T-helper 17 cell (primary cell): ENCODE results near the gene EML1. TPM values are rescaled to one million over a fixed set of nuclear protein-coding genes. Genes with fewer than 3 reads are reported as not detected.
A peak's percentile ranks its signal among the peaks of the same experiment; 100 is the strongest.

Source experiments
- ATAC-seq: fragments of 150-1000 bp; cut with Tn5 transposase; 2 replicates; pipeline ENCODE4 v1.10.0; 2021; ENCODE audit warnings: mild to moderate bottlenecking, moderate library complexity
- DNase-seq, 3 donors: peaks; one replicate each; pipeline versions ENCODE4 v3.0.0 to v3.0.0-alpha.2; 2020 to 2021
- H3K9me3 ChIP-seq: one replicate; pipeline ENCODE4 v1.7.0; 2013; ENCODE audit warnings: low read length, mild to moderate bottlenecking; ENCODE audit not compliant: control insufficient read depth, poor library complexity, severe bottlenecking
- H3K27ac Mint-ChIP-seq: one replicate; pipeline ENCODE4 v1.8.0; 2022; ENCODE audit warnings: mild to moderate bottlenecking, moderate library complexity, mixed read lengths
- H3K27me3 Mint-ChIP-seq: one replicate; pipeline ENCODE4 v1.8.0; 2022; ENCODE audit warnings: mixed read lengths
- H3K36me3 Mint-ChIP-seq: one replicate; pipeline ENCODE4 v1.8.0; 2022; ENCODE audit warnings: low read depth, mixed read lengths
- H3K4me1 Mint-ChIP-seq: one replicate; pipeline ENCODE4 v1.8.0; 2022; ENCODE audit warnings: mild to moderate bottlenecking, mixed read lengths
- H3K4me3 Mint-ChIP-seq: one replicate; pipeline ENCODE4 v1.8.0; 2022; ENCODE audit warnings: mild to moderate bottlenecking, moderate library complexity, mixed read lengths
- total RNA-seq, 4 donors: library from RNA in 2 of 4; stranded (reverse) in 2 of 4; gene quantifications; one replicate each; pipeline ENCODE4 v1.2.3 and lab custom pipeline; 2022 to 2026

EML1 gene
- total RNA-seq, 2 donors from 2014 or later, result 0.27 TPM; not detected in 1

DNA sequence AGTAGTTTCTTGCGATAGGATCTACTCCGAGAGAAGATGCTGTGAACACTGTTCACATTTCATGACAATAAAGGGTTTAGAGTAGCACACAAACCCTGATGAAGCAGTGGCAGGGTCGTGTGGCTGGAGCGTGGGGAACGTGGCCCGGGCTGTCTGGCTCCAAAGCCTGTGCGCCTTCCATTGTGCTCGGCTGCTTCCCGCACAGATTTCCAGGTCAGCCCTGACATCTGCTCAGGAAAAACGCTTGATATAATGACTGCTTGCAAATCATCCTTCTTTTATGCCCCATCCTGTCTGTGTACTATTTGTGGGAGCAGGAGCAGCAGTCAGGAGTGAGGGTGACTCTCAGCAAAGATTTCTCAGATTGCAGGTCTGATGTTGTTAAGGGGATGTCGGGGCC is 78.6 kb downstream of the EML1 start:
- Mint-ChIP-seq H3K27me3 (peaks cover 86% of the 10 kb centered on the region), H3K4me3 (no peak overlapping the region), H3K4me1 (no peaks in the 10 kb centered on the region), H3K36me3 (no peaks in the 10 kb centered on the region), H3K27ac (no peak overlapping the region)
- ATAC-seq, result no peak
- H3K9me3 ChIP-seq, result no peaks in the 10 kb centered on the region
- no peak for DNase-seq

DNA sequence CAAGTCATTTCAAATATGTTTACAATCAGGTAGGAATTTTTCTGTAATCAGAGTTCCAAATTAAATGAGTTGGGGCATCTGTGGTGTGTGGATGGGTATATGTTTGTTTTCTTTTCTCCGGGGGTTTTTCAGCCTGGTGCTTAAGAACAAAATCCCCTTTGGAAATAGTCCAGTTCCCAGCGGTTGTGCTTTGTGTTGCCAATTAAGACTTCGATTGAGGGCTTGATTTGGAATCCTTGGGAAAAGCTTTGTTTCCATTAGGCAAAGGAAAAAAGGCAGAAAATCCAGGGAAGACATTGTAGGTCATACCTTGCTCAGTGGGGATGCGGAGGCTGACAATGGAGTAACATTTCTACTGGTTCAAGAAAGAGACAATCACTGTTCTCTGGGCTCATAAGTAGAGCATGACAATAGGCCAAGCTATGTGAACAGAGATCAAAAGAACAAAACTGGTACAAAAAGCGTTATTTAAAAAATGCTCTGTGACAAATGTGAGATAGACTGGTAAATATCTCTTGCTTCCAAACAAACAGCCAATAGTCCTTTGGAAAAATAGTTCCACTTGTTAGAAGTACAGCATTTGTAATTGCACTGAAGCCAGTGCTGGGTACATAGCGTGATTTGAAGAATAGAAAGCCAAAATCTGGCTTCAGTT is 79.7 kb downstream of the EML1 start:
- no peak for ATAC-seq
- Mint-ChIP-seq H3K27ac (no peak overlapping the region), H3K27me3 (peaks cover 88% of the 10 kb centered on the region)

DNA sequence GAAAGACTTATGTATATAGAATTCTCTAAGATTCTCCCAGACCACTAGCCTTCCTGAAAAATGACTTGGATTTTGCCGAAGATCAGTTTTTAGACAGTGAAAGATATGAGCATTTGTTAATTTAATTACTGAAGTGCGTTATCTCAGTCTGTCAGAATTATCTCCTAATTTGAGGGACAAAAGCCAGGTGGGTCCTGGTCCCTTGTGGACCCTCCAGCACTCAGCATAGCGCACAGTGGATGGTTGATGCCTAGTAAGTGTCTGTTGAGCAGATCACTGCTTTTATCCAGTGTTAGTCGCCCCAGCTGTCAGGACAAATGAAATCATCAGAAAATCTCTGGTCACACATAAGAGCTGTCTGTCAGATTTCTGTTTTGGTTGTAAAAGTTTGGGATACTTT is 80.4 kb downstream of the EML1 start:
- Mint-ChIP-seq H3K4me1 (no peaks in the 10 kb centered on the region), H3K4me3 (no peak overlapping the region), H3K27ac (no peak overlapping the region), H3K27me3 (peaks cover 87% of the 10 kb centered on the region), H3K36me3 (no peaks in the 10 kb centered on the region)
- H3K9me3 ChIP-seq, result no peaks in the 10 kb centered on the region
- no peak for DNase-seq
- no peak for ATAC-seq

More for the DNA sequence above, 79.7 kb downstream of the EML1 start:
- DNase-seq, result no peak
- H3K4me3 Mint-ChIP-seq, result no peak overlapping the region
- H3K4me1 Mint-ChIP-seq, result no peaks in the 10 kb centered on the region
- no peaks in the 10 kb centered on the region for H3K36me3 Mint-ChIP-seq
- no peaks in the 10 kb centered on the region for H3K9me3 ChIP-seq

DNA sequence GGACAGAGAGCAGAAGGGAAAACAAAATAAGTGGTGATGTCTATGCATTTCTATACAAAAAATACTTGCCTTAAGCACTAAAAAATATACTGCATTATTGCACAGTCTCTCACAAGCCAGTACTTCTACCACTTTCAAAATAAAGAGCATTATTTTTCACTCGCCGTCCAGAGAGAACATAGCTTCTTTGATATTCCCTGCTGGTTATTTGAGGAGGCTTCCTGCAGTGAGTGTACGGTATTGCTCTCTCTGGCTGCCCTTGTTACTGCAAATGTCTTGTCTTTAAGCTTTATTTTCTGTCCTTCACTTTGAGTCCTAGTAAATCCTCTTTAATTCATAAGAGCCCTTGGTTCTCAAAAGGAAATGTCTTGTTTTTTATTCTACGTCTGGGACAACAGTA is 81.1 kb downstream of the EML1 start:
- Mint-ChIP-seq H3K27me3 (peaks cover 81% of the 10 kb centered on the region), H3K27ac (no peak overlapping the region), H3K4me3 (no peak overlapping the region), H3K4me1 (no peaks in the 10 kb centered on the region), H3K36me3 (no peaks in the 10 kb centered on the region)
- ATAC-seq (no peak), DNase-seq (no peak)
- H3K9me3 ChIP-seq, result no peaks in the 10 kb centered on the region

DNA sequence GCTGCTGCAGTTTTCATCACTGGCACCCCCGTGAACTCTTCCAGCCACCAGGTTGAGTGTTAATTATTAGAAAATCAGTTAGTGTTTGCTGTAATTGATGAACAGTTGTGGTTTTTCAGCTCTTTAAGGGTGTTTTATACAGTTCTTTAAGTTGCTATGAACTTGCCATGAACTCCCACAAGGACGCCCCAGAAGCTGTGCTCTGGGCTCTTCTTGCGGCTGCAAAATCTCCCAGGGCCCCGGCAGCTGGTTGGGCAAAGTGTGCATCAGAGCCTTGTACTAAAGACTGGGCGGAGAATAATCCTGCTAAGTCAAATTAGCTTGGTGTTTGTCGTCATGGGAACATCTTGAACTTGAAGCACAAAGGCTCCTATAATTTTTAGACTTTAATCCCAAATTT is 82.2 kb downstream of the EML1 start:
- no peak for DNase-seq
- no peaks in the 10 kb centered on the region for H3K9me3 ChIP-seq
- H3K4me1 Mint-ChIP-seq, result no peaks in the 10 kb centered on the region
- no peaks in the 10 kb centered on the region for H3K36me3 Mint-ChIP-seq
- H3K4me3 Mint-ChIP-seq, result no peak overlapping the region
- peaks cover 80% of the 10 kb centered on the region for H3K27me3 Mint-ChIP-seq
- ATAC-seq, result no peak
- no peak overlapping the region for H3K27ac Mint-ChIP-seq

DNA sequence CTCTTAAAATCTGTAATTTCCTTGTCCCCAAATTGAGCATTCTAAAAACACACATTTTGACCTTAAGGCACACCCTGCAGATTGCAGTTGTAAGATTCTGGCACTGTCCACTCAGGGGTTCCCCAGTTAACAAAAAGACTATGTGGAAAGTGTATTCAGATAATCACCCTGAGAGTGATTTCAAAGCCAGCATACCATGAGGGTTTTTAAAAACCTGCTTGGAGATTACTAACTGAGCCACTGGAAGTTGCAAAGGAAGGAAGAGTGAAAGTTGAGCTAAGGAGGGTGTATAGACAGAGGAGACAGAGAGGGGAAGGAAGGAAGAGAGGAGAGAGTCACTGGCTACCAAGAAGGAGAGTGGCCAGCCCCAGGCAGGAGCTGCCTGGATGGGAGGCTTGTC is 82.6 kb downstream of the EML1 start:
- Mint-ChIP-seq H3K27ac (no peak overlapping the region), H3K36me3 (no peaks in the 10 kb centered on the region), H3K4me1 (no peaks in the 10 kb centered on the region), H3K27me3 (peaks cover 84% of the 10 kb centered on the region), H3K4me3 (no peak overlapping the region)
- DNase-seq (no peak), ATAC-seq (no peak)
- no peaks in the 10 kb centered on the region for H3K9me3 ChIP-seq

DNA sequence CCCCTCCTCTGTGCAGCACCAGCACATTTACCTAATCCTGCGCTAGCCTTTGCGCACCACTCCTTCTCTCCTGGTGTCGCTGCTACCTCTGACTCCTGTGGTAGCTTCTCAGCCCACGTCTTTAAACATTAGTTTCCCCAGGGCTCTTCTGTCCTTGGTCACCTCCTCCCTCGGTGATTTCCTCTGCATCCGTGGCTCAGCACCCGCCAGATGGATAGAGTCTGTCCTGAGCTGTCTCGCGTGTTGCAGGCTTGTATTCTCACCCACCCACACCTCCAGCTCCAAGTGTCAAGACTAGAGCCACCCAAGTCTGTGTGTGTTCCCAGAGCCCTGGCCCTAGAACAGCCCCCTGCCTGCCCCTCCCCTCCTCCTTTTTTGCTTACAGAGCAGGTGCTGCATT is 83.2 kb downstream of the EML1 start:
- no peak for DNase-seq
- ATAC-seq, result no peak
- H3K36me3 Mint-ChIP-seq, result no peaks in the 10 kb centered on the region
- H3K27ac Mint-ChIP-seq, result no peak overlapping the region
- H3K9me3 ChIP-seq, result no peaks in the 10 kb centered on the region
- H3K4me1 Mint-ChIP-seq, result no peaks in the 10 kb centered on the region
- H3K27me3 Mint-ChIP-seq, result peaks cover 82% of the 10 kb centered on the region
- no peak overlapping the region for H3K4me3 Mint-ChIP-seq

DNA sequence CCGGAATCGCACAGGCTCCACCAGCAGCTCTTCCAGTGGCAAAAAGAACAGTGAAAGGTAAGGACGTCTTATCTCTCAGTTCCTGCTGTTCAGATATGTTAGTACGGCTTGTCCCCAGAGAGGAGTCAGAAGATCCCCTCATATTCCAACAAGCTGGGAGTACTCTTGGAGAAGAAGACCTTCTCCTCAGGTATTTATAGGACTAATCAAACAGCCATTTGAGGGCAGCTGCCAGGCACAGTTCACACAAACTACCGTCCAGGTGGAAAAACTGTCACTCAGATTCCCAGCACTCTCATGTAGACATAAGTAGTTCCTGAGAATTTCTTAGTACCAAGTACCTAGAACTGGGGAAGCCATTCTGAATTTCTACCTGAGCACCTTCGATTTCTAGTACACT is 85.3 kb downstream of the EML1 start:
- Mint-ChIP-seq H3K36me3 (no peaks in the 10 kb centered on the region), H3K4me1 (no peaks in the 10 kb centered on the region), H3K4me3 (no peak overlapping the region), H3K27me3 (peaks cover 63% of the 10 kb centered on the region), H3K27ac (no peak overlapping the region)
- DNase-seq, result no peak
- no peak for ATAC-seq
- H3K9me3 ChIP-seq, result no peaks in the 10 kb centered on the region

DNA sequence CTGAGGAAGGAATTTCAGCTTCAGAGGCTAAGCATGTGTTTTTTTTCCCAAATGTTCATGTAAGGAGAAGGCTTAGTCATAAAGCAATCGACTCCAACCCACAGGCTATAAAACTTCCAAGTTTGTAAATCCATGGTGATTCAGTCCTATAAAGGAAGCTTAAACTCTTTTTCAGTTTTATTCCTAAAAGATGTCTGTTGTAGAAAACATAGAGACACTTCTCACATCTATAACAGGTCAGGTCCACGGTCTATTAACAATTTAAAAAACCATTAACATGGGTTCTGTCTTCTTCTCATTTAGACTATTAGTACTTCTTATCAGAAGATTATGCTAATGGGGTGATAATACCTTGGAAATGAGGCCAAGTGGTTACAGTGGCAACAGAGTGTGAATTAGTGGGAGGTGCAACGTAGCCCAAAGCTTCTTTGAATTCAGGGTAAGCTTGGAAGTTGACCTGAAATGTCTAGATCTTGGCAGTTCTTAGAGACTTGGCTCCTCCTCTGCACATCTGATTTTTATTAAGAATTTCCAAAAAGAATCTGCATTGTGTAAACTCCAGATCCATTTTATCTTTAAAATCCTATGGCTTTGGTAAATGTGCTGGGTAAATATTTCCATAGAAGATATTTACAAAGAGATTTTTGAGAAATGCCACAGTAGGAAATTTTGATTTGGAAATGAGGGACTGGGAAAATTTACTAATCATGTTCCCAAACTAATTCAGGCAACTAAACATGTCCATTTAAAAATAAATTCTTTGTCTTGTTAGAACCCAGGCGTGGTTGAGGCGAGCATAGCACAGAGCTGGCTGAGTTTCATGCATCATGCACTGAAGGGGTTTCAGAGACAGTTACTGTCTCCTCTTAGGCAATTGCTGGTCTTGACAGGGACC is 86.4 kb downstream of the EML1 start:
- H3K9me3 ChIP-seq, result no peaks in the 10 kb centered on the region
- H3K27ac Mint-ChIP-seq, result no peak overlapping the region
- ATAC-seq (no peak), DNase-seq (no peak)
- no peaks in the 10 kb centered on the region for H3K36me3 Mint-ChIP-seq
- H3K4me3 Mint-ChIP-seq, result no peak overlapping the region
- H3K4me1 Mint-ChIP-seq, result no peaks in the 10 kb centered on the region
- H3K27me3 Mint-ChIP-seq, result peaks cover 55% of the 10 kb centered on the region

DNA sequence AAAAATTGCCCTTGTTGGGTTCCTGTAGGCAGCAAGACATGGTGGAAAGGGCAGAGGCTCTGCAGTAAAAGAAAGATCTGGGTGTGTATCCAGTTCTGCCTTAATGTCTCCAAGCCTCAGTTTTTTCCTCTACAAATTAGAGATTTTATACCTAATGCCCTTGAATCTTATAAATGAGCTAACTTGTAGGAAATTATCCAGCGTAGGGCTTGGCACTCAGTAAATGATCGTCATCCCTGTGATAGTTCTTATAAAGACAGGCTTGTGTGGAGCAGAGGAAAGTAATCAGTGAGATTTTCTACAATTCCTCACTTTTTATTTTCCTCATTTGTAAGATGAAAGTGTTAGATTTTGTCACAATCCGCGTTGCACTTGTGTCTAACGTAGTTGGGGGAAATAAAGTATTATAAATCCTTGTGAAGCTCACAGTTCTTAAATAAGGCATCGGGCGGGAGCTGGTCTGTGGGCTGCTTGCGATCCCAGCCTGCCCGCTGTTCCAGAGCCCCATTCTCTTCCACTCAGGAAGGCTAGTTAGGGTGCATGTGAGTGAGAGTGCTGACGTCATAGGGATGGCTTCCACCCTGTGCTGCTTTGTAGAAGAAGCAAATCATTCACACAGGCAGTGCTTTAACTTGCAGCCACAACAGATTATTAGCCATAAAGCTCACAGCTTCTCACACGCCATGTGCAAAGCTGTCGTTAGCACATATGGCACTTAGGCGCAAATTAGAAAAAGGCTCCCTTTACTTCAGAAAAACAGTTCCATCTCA is 87.6 kb downstream of the EML1 start:
- Mint-ChIP-seq H3K27ac (no peak overlapping the region), H3K36me3 (no peaks in the 10 kb centered on the region), H3K4me1 (peaks cover 2% of the 10 kb centered on the region), H3K27me3 (peaks cover 44% of the 10 kb centered on the region), H3K4me3 (no peak overlapping the region)
- DNase-seq, result no peak
- H3K9me3 ChIP-seq, result no peaks in the 10 kb centered on the region
- no peak for ATAC-seq

DNA sequence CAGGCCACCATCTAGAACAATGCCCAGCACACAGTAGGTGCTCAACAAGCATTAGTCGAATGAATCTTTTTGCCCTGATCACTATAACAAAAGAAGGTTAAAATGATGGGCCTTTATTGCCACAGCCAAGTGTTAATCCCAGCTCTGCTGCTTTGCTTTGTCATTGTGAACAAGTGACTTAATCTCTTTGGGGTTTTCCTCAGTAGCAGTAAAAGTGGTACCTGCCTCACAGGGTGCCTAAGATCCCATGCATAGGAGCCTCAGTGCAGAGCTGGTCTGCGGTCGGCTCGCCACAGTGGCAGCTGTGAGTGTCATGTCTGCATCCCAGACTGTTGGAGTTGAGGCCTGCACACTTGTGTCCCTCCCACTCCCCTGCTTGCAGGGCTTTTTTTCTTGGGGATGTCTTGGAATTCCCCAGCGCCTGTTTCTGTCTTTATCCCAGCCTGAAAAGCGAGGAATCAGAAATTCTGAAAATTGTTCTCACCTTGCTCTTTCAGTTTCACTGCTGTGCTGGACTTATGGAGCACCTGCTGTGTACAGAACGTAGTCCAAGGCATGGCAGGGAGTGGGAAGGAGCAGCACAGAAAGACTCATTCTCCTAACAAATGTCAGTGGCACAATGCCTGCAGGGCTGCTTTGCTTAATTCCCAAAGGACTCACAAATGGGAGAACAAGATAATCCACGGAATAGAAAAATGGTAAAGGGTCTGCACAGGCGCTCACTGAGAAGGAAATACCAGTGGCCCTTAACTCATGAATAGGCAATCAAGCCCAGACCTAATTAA is 90.8 kb downstream of the EML1 start:
- H3K36me3 Mint-ChIP-seq, result no peaks in the 10 kb centered on the region
- ATAC-seq (no peak), DNase-seq (no peak)
- H3K4me3 Mint-ChIP-seq, result no peak overlapping the region
- peaks cover 2% of the 10 kb centered on the region for H3K4me1 Mint-ChIP-seq
- peaks cover 43% of the 10 kb centered on the region for H3K27me3 Mint-ChIP-seq
- H3K9me3 ChIP-seq, result no peaks in the 10 kb centered on the region
- no peak overlapping the region for H3K27ac Mint-ChIP-seq

DNA sequence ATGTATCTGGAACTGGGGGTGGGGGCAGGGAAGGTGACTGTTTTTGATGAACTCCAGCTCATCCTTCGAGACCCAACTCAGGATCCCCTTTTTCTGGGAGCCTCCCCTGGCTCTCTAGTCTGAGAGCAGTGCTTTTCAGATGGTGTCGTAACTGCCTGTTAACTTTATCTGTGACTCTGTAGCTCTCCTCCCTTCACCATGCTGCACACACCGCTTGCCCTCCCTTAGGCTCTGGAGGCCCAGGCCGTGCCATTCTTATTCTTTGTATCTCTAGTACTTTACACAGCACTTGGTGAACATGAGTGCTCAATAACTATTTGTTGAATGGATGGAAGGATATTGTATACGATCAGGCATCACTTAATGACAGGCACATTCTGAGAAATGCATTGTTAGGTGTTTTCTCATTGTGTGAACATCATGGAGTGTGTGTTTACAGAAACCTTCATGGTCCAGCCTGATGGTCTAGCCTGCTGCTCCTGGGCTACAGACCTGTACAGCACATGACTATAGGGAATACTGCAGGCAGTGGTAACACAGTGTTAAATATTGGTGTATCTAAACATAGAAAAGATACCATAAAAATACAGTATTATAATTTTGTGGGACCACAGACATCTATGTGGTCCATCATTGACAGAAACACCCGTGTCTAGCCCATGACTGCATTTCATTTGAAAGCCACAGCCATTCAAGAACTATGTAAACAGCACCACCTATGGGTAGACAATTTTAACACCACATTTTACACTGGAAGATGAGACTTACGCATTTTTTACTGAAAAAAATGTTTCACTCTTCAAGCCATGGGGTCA is 91.8 kb downstream of the EML1 start:
- H3K27ac Mint-ChIP-seq, result no peak overlapping the region
- ATAC-seq (peak; percentile 72), DNase-seq (no peak)
- peaks cover 2% of the 10 kb centered on the region for H3K4me1 Mint-ChIP-seq
- H3K36me3 Mint-ChIP-seq, result no peaks in the 10 kb centered on the region
- H3K27me3 Mint-ChIP-seq, result peaks cover 42% of the 10 kb centered on the region
- no peaks in the 10 kb centered on the region for H3K9me3 ChIP-seq
- no peak overlapping the region for H3K4me3 Mint-ChIP-seq
